NCI-H82 treated with DMSO at 0.1 percent for 48 hours (cell line): ENCODE results near the gene ZP2.
"Not testable (repeated sequence)": the region's sequence is repeated elsewhere in the genome, so short reads cannot be mapped to it uniquely, and the experiment has no call there.

ENCODE experiments used
- DNase-seq: peaks from one replicate; lab custom pipeline; 2025; ENCODE audit not compliant: unreplicated experiment; lab: John Stamatoyannopoulos, UW

ZP2 gene

GRCh38 chr16:21152160-21153030, 59.0 kb downstream of the ZP2 start:
- not testable (repeated sequence) for DNase-seq

GRCh38 chr16:21150375-21151001, 60.9 kb downstream of the ZP2 start, which contains the start of gene DNAH3:
Gene DNAH3, minus strand, starts transcription at chr16:21150846. Its CDS starts 527 bp downstream, at chr16:21150319.
- DNase-seq, result no peak
